HG02763 (cell line): ENCODE data around the gene MAGI3.

ENCODE experiments used
- ATAC-seq: cut with Tn5 transposase; IDR thresholded peaks from one replicate; pipeline ENCODE4 v1.9.1; 2021; ENCODE audit warnings: mild to moderate bottlenecking, moderate library complexity; ENCODE audit not compliant: unreplicated experiment

Gene MAGI3

DNA sequence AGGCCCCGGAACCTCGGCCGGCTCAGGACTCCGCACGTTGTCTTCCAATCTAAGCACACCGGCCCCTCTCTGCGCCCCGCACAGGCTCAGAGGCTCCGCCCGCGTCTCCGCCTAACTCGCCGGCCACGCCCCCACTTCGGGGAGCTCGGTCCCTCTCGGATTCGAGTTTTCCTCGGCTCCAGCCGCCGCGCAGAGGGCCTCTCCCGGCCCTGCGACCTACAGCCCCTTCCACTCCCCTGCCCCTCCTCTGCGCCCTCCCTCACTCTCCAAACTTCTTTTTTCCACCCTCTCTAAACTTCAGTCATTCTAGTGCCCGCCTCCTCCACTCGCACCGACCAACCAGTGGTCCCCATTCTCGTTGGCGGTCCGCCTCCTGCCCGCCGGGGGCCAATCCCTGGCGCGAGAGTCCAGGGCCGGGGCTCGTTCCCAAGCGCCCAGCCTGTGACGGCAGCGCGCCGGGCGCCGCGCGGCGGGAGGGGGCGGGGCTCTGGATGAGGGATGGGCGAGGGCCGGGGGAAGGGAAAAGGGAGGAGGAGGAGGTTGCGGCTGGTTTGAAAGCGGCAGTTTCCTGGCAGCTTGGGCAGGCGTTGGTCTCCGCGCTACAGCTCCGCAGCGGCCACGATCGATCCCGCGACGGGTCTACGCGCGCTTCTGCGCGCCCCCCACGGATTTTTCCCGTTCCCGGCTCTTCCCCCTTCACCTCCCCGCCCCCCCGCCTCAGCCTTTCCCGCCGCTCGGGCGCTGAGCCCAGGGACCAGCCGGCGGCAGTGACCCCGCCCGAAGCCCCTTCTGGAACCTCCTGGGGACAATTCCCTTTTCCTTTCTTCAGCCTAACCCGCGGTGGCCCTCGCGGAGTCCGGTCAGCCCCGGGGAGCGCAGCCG lies at the start of gene MAGI3:
MAGI3 (plus strand) TSS at position 563 of the 882 bp plus-strand sequence. CDS start 519 bp downstream, outside the sequence.
- peak; percentile 99 for ATAC-seq

DNA sequence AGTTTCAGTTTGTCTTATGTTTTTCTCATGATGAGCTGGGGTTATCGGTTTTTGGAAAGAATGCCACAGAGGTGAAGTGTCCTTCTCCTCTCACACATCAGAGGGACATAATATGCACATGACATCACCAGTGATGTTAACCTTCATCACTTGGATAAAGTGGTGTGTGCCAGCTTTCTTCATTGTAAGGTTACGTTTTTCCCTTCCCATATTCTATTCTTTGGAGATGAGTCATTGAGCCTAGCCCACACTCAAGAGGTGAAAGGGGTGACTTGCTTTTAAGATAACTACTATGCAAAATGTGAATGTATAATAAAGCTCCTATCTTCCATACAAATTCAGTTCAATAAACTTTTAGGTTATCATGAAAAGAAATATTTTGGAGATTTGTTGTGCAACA lies 36.7 kb upstream of the MAGI3 start:
- no peak for ATAC-seq

DNA sequence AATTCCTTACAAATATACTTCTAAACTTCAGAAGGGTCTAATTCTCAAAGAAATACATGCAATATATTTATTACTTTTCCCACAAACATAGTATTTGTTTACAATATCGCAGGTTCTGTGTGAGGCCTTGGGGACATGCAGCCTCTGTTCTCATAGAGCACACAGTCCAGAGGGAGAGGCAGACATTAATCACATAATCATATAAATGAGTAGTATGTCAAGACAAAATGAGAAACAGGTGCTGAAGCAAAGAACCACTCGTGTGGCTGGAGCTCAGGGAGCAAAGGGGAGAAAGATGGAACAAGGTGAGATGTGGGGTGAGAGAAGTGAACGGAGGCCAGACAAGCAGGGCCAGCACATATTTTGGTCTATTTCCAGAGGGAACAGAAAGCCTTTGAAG lies 26.4 kb upstream of the MAGI3 start:
- no peak for ATAC-seq

DNA sequence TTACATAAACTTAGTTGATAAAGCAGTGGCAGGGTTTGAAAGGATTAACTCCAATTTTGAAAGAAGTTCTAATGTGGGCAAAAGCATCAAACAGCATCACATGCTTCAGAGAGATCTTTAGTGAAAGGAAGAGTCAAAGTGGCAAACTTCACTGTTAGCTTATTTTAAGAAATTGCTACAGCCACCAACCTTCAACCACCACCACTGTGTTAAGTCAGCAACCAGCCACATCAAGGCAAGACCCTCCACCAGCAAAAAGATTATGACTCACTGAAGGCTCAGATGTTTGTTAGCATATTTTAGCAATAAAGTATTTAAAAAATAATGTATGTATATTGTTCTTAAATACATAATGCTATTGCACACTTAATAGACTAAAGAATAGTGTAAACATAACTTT lies 21.3 kb upstream of the MAGI3 start:
- no peak for ATAC-seq

DNA sequence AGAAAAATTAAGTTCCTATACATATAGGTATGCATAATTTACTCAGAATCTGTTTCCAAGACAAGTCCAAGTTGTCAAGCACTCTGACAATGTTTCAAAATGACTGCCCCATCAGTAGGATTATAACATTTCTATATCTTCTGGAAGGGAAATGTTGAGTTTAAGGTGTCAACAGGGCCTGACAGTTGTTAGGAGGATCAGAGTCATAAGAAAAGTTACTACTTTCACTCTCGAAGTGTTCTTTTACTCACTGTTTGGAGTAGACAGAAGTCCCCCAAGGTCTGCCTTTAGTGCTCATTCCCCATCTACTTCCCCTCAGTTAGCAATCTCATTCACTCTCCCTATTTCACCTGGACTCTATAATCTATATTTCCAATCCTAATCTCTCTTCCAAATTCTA lies 20.6 kb upstream of the MAGI3 start:
- ATAC-seq = no peak

DNA sequence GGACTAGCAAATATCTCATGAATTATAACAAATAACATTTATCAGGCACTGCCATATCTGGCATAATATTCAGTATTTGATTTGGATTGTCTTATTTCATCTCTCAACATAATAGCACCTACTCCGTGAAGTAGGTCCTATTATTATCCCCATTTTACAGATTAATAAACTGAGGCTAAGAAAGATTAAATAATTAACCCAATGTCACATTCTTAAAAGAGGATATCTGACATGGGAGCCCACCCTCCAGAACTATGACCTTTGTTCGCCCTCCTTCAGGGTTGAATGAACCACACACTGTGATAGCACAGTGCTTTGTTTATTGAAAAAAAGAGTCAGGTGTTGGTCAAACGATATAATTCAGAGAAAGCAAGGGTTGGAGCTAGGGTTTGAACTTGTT lies 19.4 kb upstream of the MAGI3 start:
- no peak for ATAC-seq

DNA sequence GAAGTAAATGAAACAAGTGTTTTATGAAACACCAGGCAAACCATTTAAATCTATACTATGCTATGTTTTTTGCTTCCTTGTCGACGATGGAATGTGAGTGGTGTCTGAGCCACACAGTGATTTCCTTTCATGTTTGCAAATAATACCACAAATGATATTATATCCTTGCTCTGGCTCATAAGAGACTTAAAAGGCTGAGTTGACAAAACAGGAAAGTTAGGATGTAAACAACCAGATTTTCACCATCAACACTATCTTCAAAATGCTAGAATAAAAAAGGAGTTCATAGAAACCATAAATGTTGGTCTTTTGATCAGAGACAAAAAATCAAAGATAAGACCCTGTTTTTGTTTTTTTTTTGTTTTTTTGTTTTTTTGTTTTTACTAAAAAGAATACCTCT lies 17.8 kb upstream of the MAGI3 start:
- ATAC-seq = no peak

DNA sequence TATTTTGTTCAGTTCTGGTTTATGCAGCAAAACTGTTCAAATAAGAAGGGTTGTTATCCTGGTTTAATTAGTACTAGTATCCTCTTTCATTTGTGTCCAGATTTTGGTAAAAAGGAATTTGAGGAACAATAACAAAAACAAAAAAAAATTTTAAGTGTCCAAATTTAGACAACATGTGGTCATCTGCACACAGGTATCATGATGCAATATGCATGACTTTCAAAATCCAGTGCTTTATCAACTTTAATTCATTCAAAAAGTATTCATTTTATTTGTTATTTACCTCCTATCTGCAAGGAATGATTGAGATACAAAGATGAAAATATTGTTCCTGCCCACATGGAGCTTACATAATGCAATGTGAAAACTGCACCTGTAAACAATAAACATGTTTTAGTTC lies 16.7 kb upstream of the MAGI3 start:
- ATAC-seq = no peak

DNA sequence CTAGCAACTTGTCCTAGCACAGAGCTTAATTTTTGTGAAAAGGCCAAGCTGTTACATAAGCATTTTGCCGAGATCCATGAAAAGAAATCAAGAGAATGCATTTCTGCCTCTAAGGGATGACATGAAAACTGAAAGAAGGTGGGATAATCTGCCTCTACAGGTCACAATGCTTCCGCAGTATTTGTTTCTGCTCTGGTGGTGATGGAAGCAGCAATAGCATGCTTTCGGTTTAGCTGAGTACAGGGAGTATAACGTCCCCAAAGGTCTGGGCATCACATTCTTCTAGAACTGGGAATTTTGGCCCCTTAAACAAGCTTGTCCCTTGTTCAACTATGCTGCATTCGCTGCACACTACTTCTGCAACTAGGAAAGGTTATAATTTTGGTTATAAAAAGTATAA lies 14.4 kb upstream of the MAGI3 start:
- ATAC-seq = no peak

DNA sequence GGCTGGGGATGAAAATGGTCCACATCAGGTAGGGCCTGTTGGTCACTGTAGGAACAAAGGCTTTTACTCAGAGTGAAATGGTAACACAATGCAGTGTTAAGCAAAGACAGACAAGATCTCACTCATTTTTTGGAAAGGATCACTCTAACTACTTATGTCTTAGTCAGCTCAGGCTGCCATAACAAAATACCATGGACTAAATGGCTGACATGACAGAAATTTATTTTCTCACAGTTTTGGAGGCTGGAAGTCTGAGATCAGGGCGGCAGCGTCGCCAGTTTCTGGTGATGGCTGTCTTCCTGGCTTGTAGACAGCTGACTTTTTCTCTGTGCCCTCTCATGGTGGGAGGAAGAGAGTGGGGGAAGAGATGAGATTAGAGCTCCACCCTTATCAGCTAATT lies 10.2 kb upstream of the MAGI3 start:
- no peak for ATAC-seq

DNA sequence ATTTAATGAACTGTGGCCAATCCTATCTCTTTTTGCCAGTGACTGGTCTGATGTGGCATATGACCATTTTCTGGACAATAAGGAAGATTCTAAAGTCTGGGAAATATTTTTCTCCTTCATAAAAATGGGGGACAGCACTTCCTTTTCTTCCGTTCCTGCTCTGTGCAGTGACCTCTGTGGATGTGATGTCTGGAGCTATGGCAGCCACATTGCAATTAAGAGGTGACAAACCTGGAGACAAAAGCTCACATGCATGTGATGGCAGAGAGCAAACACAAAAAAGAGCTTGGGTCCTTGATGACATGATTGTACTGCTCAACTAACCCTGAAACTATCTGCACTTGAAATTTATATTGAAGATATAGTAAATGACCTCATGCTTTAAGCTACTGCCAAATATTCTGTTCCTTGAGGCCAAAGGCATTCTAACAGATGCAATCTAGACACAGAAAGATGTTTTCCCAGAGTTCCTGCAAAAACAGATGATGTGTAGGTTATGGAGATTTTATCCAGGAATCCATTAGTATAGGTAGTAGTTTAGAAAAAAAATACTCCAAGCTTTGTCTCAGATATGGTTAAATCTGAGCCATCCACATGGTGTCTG lies 2.2 kb upstream of the MAGI3 start:
- no peak for ATAC-seq

DNA sequence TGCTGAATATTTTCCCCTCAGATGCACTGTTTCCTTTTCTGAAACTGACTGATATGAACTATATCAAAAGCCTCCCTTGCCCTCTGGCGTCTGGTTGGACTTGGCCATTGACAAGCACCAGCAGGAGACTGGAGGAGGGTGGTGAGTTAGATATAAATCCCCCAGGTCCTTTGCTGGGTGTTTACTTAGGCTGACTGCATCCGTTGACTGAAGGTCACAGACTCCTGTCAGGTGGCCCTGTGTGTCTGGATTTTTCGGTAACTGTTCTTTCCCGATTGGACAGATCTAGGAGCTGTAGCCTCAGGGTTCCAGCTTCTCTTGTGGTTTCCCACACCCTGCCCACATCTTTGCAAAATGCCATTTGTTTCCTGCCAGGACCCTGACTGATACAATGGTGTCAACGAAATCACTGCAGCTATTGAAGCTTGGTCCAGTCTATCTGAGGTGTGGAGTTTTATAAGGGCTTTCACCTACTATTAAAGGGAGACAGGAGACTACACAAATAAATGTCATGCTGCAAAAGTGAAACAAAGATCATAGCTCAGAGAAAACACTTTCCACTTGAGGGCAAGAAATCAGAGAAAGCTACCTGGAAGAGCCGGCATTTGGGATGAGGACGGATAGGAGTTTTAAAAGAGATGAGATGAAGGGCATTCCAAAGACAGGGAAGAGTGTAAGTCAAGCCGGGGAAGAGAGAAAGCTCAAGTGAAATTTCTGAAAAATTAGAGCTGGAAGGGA lies 1.5 kb upstream of the MAGI3 start:
- no peak for ATAC-seq

DNA sequence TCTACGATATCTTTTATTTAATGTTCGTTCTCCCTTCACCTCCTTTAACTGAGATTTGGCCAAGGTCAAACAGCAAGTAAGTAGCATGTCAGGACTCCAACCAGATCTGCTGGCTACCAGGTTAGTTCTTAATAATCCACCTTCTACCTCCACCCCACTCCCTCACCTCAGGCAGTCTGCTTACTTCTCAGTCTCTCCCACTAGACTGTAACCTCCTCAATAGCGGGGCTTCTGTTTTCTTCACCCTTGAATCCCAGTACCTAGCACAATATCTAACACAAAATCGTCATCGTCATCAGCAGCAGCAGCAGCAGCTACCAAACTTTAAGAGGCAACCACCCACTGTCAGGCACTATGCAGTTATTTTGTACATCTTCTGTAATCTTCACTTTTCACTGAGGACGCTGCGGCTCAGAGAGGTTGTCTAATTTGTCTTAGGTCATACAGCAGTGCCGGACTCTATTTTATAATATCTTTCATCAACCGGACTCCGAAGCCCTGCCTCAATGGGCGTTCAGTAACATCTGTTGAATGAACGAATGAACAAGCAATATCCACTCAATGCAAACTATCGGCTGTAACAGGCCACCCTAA lies 859 bp upstream of the MAGI3 start:
- ATAC-seq = no peak

DNA sequence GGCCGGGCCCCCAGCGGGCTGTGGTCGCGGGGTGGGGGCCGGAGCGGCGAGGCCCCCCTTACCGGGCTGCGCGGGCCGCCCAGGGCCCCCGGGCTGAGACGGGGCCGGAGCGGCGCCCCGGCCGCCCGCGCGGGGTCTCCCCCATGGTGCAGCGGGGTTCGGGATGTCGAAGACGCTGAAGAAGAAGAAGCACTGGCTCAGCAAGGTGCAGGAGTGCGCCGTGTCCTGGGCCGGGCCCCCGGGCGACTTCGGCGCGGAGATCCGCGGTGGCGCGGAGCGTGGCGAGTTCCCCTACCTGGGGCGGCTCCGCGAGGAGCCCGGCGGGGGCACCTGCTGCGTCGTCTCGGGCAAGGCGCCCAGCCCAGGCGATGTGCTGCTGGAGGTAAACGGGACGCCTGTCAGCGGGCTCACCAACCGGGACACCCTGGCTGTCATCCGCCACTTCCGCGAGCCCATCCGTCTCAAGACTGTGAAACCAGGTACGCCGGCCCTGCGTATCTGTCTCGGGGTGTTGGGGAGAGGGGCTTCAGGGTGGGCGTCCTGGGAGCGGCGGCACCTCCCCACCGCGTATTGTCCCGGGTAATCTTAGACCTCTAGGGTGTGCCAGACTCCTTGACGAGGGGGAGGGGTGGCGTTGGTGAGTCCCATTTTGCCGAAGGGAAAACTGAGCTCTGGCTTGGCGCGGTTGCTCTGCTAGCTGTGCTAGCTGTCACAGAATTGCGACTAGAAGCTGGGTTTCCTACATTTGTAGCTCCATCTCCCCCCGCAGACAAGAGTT lies 745 bp downstream of the MAGI3 start:
- ATAC-seq = no peak

DNA sequence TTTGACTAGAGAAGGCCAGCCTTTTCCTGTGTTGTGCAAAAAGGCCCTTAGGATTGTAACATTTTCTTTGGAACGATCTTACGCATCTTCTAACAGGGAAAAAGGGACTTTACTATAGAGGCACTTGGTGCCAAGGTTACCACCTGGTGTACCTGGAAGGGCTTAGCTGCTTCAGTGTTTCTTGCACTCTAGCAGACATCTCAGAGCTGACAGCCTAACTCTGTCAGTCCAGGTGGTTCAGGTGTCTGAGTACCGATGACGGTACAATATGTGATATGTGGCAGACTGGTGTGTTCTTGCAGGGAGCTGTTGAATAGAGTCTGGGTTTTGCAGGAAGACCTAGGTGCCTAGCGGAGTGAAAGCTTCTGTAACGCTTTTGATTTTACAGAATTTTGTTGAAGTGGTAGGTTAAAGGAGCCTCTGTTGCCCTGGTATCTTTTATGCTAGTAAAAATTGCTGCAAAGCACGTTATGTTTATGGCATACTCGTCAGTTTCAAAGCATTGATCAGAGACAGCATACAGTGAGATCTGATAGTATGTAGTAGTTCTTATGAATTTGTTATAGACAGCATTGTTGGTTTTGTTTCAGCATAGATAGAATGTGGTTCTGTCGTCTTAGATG lies 1.4 kb downstream of the MAGI3 start:
- ATAC-seq = no peak

DNA sequence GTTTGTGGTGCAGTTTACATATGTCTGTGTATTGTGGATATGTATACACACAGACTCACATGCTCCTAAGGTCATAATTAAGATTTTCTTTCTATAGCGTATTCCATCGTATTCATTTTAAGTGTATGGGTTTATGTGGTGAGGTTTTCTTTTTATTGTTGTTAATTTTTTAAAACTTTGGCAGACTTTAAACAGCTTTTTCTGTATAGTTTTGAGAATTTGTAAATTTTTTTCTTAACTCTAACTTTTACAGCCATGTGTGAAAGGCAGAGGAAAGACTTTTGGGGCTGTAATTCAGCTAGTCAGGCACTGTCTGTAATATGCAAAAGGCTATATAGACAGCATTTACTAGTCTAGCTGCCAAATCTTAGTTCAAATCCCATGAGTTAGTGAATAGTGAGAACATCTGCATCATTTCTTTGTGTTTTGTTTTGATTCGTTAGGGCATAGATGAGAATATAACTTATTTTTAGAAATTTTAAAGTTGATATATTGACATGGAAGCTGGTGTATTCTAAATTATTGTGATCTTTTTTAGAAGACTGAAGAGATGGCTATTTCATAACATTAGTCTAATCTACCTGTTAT lies 2.3 kb downstream of the MAGI3 start:
- ATAC-seq = no peak

DNA sequence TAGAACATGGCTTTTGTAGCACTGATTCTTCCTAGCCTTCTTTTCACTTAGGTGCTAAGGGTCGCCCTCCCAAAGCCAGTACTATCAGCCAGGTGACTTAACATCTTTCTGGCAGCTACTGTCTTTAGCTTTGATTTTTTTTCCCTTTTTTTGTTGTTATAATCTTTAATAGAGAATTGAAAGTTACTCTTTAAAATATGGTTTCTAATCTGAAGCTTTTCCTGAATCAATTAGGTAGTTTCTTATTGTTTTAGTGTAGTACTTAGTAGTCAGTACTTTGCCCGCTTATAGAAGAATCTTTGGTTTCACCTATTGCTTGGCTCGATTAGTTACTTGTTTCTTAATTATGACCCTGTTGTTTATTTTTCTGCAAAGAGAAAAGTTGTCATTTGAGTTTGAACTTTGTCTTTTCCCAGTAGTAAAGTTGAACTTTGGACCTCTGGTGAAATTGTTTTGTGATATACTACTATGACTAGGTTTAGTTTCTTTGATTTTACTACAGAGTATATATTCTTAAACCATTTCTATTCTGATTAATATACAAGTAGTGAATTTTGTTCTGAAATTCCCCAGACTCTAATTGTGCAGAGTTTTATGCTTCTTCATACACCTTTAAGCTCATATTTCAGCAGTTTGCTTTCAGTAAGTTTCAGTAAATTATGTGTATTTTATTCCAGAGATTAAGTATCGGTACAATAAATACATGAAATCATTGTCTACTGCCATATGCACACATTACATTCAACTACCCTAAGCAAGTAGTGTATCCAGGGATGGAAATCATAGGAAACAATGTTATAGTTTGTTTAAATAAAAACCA lies 3.9 kb downstream of the MAGI3 start:
- no peak for ATAC-seq

DNA sequence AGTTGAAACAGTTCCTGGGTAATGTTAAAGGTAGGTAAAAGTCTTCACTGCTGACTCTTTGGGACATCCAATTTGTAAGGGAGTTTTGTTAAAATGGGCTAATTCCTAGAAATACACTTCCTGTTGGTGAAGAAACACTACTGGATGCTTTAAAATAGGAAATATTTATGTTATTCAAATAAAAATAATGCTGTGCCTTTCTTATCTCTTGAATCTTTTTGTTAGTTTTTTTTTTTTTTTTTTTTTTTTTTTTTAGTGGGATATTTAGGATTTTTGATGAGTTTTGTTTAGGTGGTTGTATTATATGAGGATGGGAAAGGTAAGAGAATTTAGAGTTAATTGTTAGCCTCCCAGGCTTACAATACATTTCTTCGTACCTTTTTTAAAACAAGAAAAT lies 4.5 kb downstream of the MAGI3 start:
- no peak for ATAC-seq

DNA sequence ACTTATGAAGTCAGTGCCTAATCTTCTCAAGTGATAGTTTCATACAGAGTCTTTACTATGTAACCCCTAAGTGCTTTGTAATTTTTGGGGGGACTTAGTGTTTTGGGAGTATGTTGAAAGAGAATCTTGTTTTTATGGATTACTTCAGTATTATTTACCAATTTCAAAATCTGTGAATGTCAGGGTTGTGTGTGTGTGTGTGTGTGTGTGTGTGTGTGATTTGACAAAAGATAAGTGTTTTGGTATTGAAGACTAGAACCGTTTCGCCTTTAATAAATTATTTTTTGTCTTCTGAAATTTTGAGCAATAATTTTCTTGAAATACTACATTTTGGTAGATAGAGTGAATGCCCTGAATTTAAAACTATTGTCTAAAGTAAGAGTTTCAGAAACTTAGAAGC lies 5.8 kb downstream of the MAGI3 start:
- no peak for ATAC-seq
